Measurements from ENCODE around the gene KBTBD4. TPM values are rescaled to one million over a fixed set of nuclear protein-coding genes. Genes with fewer than 3 reads are reported as not detected.
A peak's percentile ranks its signal among the peaks of the same experiment; 100 is the strongest.

KBTBD4 gene
- total RNA-seq, 1 experiment from 2014 or later: 12.3 TPM

GRCh38 chr11:47589977-47590861, 11.4 kb upstream of the KBTBD4 start:
- H3K27me3 Mint-ChIP-seq (ENCODE audit: low read depth): peaks cover 57% of the 10 kb centered on the region
- ATAC-seq: peak; percentile 62
- CTCF ChIA-PET: interaction anchor here (1.2 kb wide), 1 partner anchor 27 kb away, joined by 5 read pairs; no protein-coding TSS in a partner anchor

DNA sequence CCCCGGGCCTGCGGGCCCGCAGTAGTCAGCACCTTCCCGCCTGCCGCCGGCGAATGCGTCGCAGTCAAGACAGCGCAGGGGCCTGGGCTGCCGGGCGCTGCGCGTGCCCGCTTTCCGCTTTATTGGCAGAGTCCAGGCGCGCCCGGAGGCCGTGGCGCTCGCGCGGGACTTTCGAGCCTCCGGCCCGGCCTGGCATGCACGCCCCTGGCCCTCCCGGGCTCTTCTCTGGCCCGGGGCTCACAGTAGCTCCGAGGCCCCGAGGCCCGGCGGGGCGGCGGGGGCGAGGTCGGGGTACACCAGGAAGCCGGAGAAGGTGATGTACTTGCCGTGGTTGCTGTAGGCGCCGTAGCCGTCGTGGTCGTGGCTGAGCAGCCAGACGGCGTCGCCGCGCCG, 10.8 kb upstream of the KBTBD4 start:
- Mint-ChIP-seq H3K4me3 (peak overlapping the region; percentile 57), H3K9me3 (no peaks in the 10 kb centered on the region), H3K4me1 (peaks cover 23% of the 10 kb centered on the region), H3K27me3 (ENCODE audit: low read depth) (peaks cover 51% of the 10 kb centered on the region), H3K27ac (no peak overlapping the region), H3K36me3 (peaks cover 6% of the 10 kb centered on the region)
- ATAC-seq: no peak
- ChIA-PET CTCF (interaction anchor here (1.2 kb wide), 1 partner anchor 28 kb away, joined by 5 read pairs; no protein-coding TSS in a partner anchor), POLR2A (no interaction called here)
- DNase-seq (ENCODE audit: low spot score): no peak
- no peak for TF ChIP-seq SP1 (CRISPR knock-in tag; conservative IDR thresholded peaks at IDR 0.05)
- no peak for TF ChIP-seq ZNF263 (CRISPR knock-in tag; IDR thresholded peaks at IDR 0.05; ENCODE audit: low read depth)
- no peak for TF ChIP-seq ATF6 (CRISPR knock-in tag; IDR thresholded peaks at IDR 0.05)
- no peak for TF ChIP-seq ATF2 (CRISPR knock-in tag; IDR thresholded peaks at IDR 0.05; ENCODE audit: borderline replicate concordance, low read depth)
- TF ChIP-seq, protein P1, sequence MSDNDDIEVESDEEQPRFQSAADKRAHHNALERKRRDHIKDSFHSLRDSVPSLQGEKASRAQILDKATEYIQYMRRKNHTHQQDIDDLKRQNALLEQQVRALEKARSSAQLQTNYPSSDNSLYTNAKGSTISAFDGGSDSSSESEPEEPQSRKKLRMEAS (CRISPR knock-in tag; IDR thresholded peaks at IDR 0.05): no peak
- TF ChIP-seq TCF7 (CRISPR knock-in tag; IDR thresholded peaks at IDR 0.05; ENCODE audit: low read depth): no peak
- TF ChIP-seq GABPB1 (CRISPR knock-in tag; IDR thresholded peaks at IDR 0.05): no peak

More at GRCh38 chr11:47589977-47590861, 11.4 kb upstream of the KBTBD4 start:
- H3K36me3 Mint-ChIP-seq: 0 out of 2 replicates have a peak, but pooled peaks cover under 1% of the 10 kb centered on the region
- H3K9me3 Mint-ChIP-seq: no peaks in the 10 kb centered on the region
- TF ChIP-seq ZSCAN18 (CRISPR knock-in tag; IDR thresholded peaks at IDR 0.05): no peak
- TF ChIP-seq, protein P2, sequence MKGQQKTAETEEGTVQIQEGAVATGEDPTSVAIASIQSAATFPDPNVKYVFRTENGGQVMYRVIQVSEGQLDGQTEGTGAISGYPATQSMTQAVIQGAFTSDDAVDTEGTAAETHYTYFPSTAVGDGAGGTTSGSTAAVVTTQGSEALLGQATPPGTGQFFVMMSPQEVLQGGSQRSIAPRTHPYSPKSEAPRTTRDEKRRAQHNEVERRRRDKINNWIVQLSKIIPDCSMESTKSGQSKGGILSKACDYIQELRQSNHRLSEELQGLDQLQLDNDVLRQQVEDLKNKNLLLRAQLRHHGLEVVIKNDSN (CRISPR knock-in tag; IDR thresholded peaks at IDR 0.05): peak; percentile 52; the same call in 1 of the 2 replicates
- TF ChIP-seq, protein P1 (CRISPR knock-in tag; IDR thresholded peaks at IDR 0.05): peak; percentile 94
- TF ChIP-seq ELF4 (CRISPR knock-in tag; IDR thresholded peaks at IDR 0.05; ENCODE audit: low read depth): no peak
- TF ChIP-seq JUN (CRISPR knock-in tag; IDR thresholded peaks at IDR 0.05): 0 out of 2 replicates have a peak, but pooled peaks have one; percentile 33
- peak; percentile 58; the same call in 1 of the 2 replicates for TF ChIP-seq TEAD1 (CRISPR knock-in tag; IDR thresholded peaks at IDR 0.05)
- TF ChIP-seq NR1H2 (CRISPR knock-in tag; IDR thresholded peaks at IDR 0.05): no peak
- TF ChIP-seq FOXP4 (CRISPR knock-in tag; IDR thresholded peaks at IDR 0.05): peak; percentile 63; the same call in 1 of the 2 replicates
- TF ChIP-seq, protein P3, sequence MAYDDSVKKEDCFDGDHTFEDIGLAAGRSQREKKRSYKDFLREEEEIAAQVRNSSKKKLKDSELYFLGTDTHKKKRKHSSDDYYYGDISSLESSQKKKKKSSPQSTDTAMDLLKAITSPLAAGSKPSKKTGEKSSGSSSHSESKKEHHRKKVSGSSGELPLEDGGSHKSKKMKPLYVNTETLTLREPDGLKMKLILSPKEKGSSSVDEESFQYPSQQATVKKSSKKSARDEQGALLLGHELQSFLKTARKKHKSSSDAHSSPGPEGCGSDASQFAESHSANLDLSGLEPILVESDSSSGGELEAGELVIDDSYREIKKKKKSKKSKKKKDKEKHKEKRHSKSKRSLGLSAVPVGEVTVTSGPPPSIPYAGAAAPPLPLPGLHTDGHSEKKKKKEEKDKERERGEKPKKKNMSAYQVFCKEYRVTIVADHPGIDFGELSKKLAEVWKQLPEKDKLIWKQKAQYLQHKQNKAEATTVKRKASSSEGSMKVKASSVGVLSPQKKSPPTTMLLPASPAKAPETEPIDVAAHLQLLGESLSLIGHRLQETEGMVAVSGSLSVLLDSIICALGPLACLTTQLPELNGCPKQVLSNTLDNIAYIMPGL (CRISPR knock-in tag; IDR thresholded peaks at IDR 0.05): no peak
- 0 out of 2 replicates have a peak, but pooled peaks have one; percentile 68 for TF ChIP-seq CBFB (CRISPR knock-in tag; IDR thresholded peaks at IDR 0.05; ENCODE audit: low read depth)
- 0 out of 2 replicates have a peak, but pooled peaks have one; percentile 19 for TF ChIP-seq NFYB (CRISPR knock-in tag; conservative IDR thresholded peaks at IDR 0.05; ENCODE audit: low read depth)
- no peak for TF ChIP-seq PREB (CRISPR knock-in tag; IDR thresholded peaks at IDR 0.05; ENCODE audit: borderline replicate concordance)
- H3K27ac Mint-ChIP-seq: no peak overlapping the region
- peaks cover 26% of the 10 kb centered on the region for H3K4me1 Mint-ChIP-seq
- DNase-seq (ENCODE audit: low spot score): peak; percentile 60
- POLR2A ChIA-PET: no interaction called here
- H3K4me3 Mint-ChIP-seq: peak overlapping the region; percentile 57

Measured in WTC11 (cell line).